Natural killer cell (primary cell): Measurements from ENCODE around the gene C10orf67. TPM values are rescaled to one million over a fixed set of nuclear protein-coding genes. Genes with fewer than 3 reads are reported as not detected.

Experiments
- ATAC-seq, 3 donors: fragments of 150-1000 bp in 2 of 3; fragments of 200-7000 bp in 1 of 3; cut with Tn5 transposase; 1 replicate in 1 of 3; 2 replicates in 2 of 3; pipeline ENCODE4 v1.10.0; 2021; ENCODE audit warnings: mild to moderate bottlenecking in 2 of 3, moderate library complexity in 2 of 3
- DNase-seq, 2 donors: peaks; one replicate each; pipeline versions ENCODE4 v3.0.0 to v3.0.0-alpha.2; 2013 to 2021; ENCODE audit warnings: mixed read lengths in 1 of 2
- H3K27ac ChIP-seq: one replicate; pipeline ENCODE4 v1.5.1; 2013; ENCODE audit warnings: mild to moderate bottlenecking, low read length
- H3K27me3 ChIP-seq: one replicate; pipeline ENCODE4 v1.6.1; 2013; ENCODE audit warnings: low read length; ENCODE audit not compliant: control insufficient read depth, insufficient read depth
- H3K36me3 ChIP-seq: one replicate; pipeline ENCODE4 v1.6.1; 2013; ENCODE audit warnings: low read length; ENCODE audit not compliant: control insufficient read depth, insufficient read depth
- H3K4me1 ChIP-seq: one replicate; pipeline ENCODE4 v1.6.1; 2013; ENCODE audit warnings: low read length; ENCODE audit not compliant: control insufficient read depth, insufficient read depth
- H3K4me3 ChIP-seq: one replicate; pipeline ENCODE4 v1.5.1; 2013; ENCODE audit warnings: low read length
- H3K9me3 ChIP-seq: one replicate; pipeline ENCODE4 v1.6.1; 2013; ENCODE audit warnings: low read length; ENCODE audit not compliant: control insufficient read depth, insufficient read depth
- H3K27ac Mint-ChIP-seq, 2 donors: one replicate each; pipeline ENCODE4 v1.8.0; 2022; ENCODE audit warnings: mild to moderate bottlenecking in 2 of 2, mixed read lengths in 2 of 2, moderate library complexity in 1 of 2
- H3K27me3 Mint-ChIP-seq, 2 donors: one replicate each; pipeline ENCODE4 v1.8.0; 2022; ENCODE audit warnings: low read depth in 2 of 2, mixed read lengths in 2 of 2
- H3K36me3 Mint-ChIP-seq: one replicate; pipeline ENCODE4 v1.8.0; 2022; ENCODE audit warnings: mixed read lengths
- H3K4me1 Mint-ChIP-seq, 2 donors: one replicate each; pipeline ENCODE4 v1.8.0; 2022; ENCODE audit warnings: mixed read lengths in 2 of 2
- H3K4me3 Mint-ChIP-seq: one replicate; pipeline ENCODE4 v1.8.0; 2022; ENCODE audit warnings: mild to moderate bottlenecking, moderate library complexity, mixed read lengths
- H3K9me3 Mint-ChIP-seq, 2 donors: one replicate each; pipeline ENCODE4 v1.8.0; 2022; ENCODE audit warnings: mixed read lengths in 2 of 2
- CTCF ChIP-seq: fragments of 200-600 bp; IDR thresholded peaks from one replicate; pipeline ENCODE4 v1.8.0; 2022; ENCODE audit warnings: antibody characterized with exemption
- WGBS: methylation state at CpG from one replicate; pipeline ENCODE4 v1.1.7; 2013; ENCODE audit warnings: missing lambda C conversion rate; ENCODE audit not compliant: insufficient coverage; 5-methylcytosine and 5-hydroxymethylcytosine counted together
- intact Hi-C: fragments of 100-400 bp; cut with micrococcal nuclease; formaldehyde crosslinking; loops from one replicate; pipeline ENCODE4 v1.14.2; 2022
- total RNA-seq, 4 donors: library from RNA; stranded (reverse); fragments of 120-200 nt in 1 of 4; gene quantifications; one replicate each; pipeline versions ENCODE4 v1.2.3 to v1.2.4, GENCODE V29; 2013 to 2022

Gene C10orf67
- total RNA-seq, 3 donors from 2014 or later (not counting 1 experiment from before 2014, with no cell fraction given) = not detected

GRCh38 chr10:23316406-23316805, 28.2 kb downstream of the C10orf67 start:
- Histone ChIP-seq H3K4me3 (no peak overlapping the region), H3K27me3 (no peaks in the 10 kb centered on the region), H3K36me3 (no peaks in the 10 kb centered on the region), H3K4me1 (no peaks in the 10 kb centered on the region), H3K9me3 (no peaks in the 10 kb centered on the region), H3K27ac (no peak overlapping the region)
- Mint-ChIP-seq H3K36me3 (no peaks in the 10 kb centered on the region), H3K4me3 (no peak overlapping the region), H3K27me3 (peaks cover 0 to 13% of the 10 kb centered on the region in 2 donors), H3K27ac (no peak overlapping the region), H3K4me1 (no peaks in the 10 kb centered on the region), H3K9me3 (no peaks in the 10 kb centered on the region)
- DNase-seq (no peak), ATAC-seq (no peak)
- 88% methylated on average over 6 of the region's 6 CpGs for WGBS
- intact Hi-C loops = no loop called here
- no peak for TF ChIP-seq CTCF

- no peaks in the 10 kb centered on the region for H3K36me3 Mint-ChIP-seq
- H3K27me3 Mint-ChIP-seq = peaks cover 0 to 13% of the 10 kb centered on the region in 2 donors
- no peak overlapping the region for H3K4me3 Mint-ChIP-seq
These were observed 28.6 kb downstream of the C10orf67 start for GRCh38 chr10:23315966-23316365.

GRCh38 chr10:23314835-23315239, 29.8 kb downstream of the C10orf67 start:
- no peaks in the 10 kb centered on the region for H3K36me3 Mint-ChIP-seq
- peak; percentile 87 for TF ChIP-seq CTCF
- Histone ChIP-seq H3K36me3 (no peaks in the 10 kb centered on the region), H3K9me3 (no peaks in the 10 kb centered on the region), H3K27ac (no peak overlapping the region), H3K27me3 (no peaks in the 10 kb centered on the region), H3K4me3 (no peak overlapping the region), H3K4me1 (no peaks in the 10 kb centered on the region)
- WGBS = 8% methylated on average over 2 of the region's 3 CpGs
- intact Hi-C loops = loop anchor here (1.0 to 2.0 kb wide), 3 partner anchors 216 to 1204 kb away; no protein-coding TSS in a partner anchor
- H3K4me1 Mint-ChIP-seq = no peaks in the 10 kb centered on the region
- peaks cover 0 to 13% of the 10 kb centered on the region in 2 donors for H3K27me3 Mint-ChIP-seq
- no peaks in the 10 kb centered on the region for H3K9me3 Mint-ChIP-seq
- H3K27ac Mint-ChIP-seq = no peak overlapping the region
- peak in 1 of 2 donors; percentile 85 for DNase-seq
- ATAC-seq = peak in 2 of 3 donors; percentile 48 to 54
- H3K4me3 Mint-ChIP-seq = no peak overlapping the region

More at GRCh38 chr10:23315966-23316365, 28.6 kb downstream of the C10orf67 start:
- no peak overlapping the region for H3K4me3 ChIP-seq
- no peak for TF ChIP-seq CTCF
- no peaks in the 10 kb centered on the region for H3K9me3 ChIP-seq
- 92% methylated on average over 3 of the region's 3 CpGs for WGBS
- Mint-ChIP-seq H3K9me3 (no peaks in the 10 kb centered on the region), H3K4me1 (no peaks in the 10 kb centered on the region), H3K27ac (no peak overlapping the region)
- ATAC-seq (no peak), DNase-seq (no peak)
- no peaks in the 10 kb centered on the region for H3K36me3 ChIP-seq
- H3K27me3 ChIP-seq = no peaks in the 10 kb centered on the region
- intact Hi-C loops = loop anchor here (2.0 kb wide), 2 partner anchors 215 to 1203 kb away; no protein-coding TSS in a partner anchor
- no peaks in the 10 kb centered on the region for H3K4me1 ChIP-seq
- no peak overlapping the region for H3K27ac ChIP-seq

- Mint-ChIP-seq H3K27me3 (peaks cover 4 to 6% of the 10 kb centered on the region in 2 donors), H3K27ac (no peak overlapping the region), H3K4me1 (no peaks in the 10 kb centered on the region), H3K36me3 (no peaks in the 10 kb centered on the region), H3K4me3 (no peak overlapping the region), H3K9me3 (no peaks in the 10 kb centered on the region)
- 76% methylated on average over 1 of the region's 1 CpG for WGBS
- Histone ChIP-seq H3K27ac (no peak overlapping the region), H3K4me1 (no peaks in the 10 kb centered on the region), H3K9me3 (no peaks in the 10 kb centered on the region), H3K27me3 (no peaks in the 10 kb centered on the region), H3K36me3 (no peaks in the 10 kb centered on the region), H3K4me3 (no peak overlapping the region)
- ATAC-seq (no peak), DNase-seq (no peak)
- intact Hi-C loops = no loop called here
- no peak for TF ChIP-seq CTCF
These were observed 33.6 kb downstream of the C10orf67 start for GRCh38 chr10:23311034-23311433.
